Measurements from ENCODE around the gene PSMB10. TPM values are rescaled to one million over a fixed set of nuclear protein-coding genes. Genes with fewer than 3 reads are reported as not detected.

PSMB10 gene
- total RNA-seq, 1 donor from 2014 or later: 30.1 TPM

DNA sequence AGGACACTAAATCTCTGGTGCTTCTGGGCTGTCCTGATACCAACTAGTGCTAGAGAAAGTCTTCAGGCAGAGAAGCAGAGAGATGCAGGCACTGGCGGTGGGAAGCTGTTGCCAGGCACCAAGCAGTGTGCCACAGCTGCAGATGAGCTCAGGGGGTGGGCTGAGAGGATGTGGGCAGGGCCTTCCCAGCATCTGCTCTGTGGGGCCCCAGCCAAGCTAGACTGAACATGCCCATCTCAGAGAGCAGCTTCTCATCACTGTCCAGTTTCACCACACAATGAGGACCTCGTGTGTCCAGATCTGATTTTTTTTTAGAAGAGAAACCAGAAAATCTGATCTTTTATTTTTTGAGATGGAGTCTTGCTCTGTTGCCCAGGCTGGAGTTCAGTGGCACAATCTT is 26.5 kb downstream of the PSMB10 start:
- Mint-ChIP-seq H3K4me1 (ENCODE audit: low read depth) (peaks cover 4% of the 10 kb centered on the region), H3K4me3 (ENCODE audit: unreplicated experiment) (no peak overlapping the region), H3K9me3 (ENCODE audit: low read depth) (no peaks in the 10 kb centered on the region), H3K27me3 (ENCODE audit: low read depth) (no peaks in the 10 kb centered on the region), H3K36me3 (ENCODE audit: low read depth) (peaks cover 10% of the 10 kb centered on the region), H3K27ac (ENCODE audit: unreplicated experiment) (no peak overlapping the region)
- no peak for DNase-seq (ENCODE audit: low spot score)
- TF ChIP-seq, protein P1, sequence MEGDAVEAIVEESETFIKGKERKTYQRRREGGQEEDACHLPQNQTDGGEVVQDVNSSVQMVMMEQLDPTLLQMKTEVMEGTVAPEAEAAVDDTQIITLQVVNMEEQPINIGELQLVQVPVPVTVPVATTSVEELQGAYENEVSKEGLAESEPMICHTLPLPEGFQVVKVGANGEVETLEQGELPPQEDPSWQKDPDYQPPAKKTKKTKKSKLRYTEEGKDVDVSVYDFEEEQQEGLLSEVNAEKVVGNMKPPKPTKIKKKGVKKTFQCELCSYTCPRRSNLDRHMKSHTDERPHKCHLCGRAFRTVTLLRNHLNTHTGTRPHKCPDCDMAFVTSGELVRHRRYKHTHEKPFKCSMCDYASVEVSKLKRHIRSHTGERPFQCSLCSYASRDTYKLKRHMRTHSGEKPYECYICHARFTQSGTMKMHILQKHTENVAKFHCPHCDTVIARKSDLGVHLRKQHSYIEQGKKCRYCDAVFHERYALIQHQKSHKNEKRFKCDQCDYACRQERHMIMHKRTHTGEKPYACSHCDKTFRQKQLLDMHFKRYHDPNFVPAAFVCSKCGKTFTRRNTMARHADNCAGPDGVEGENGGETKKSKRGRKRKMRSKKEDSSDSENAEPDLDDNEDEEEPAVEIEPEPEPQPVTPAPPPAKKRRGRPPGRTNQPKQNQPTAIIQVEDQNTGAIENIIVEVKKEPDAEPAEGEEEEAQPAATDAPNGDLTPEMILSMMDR (IDR thresholded peaks at IDR 0.05): no peak

- Mint-ChIP-seq H3K4me3 (ENCODE audit: unreplicated experiment) (no peak overlapping the region), H3K36me3 (ENCODE audit: low read depth) (peaks cover 10% of the 10 kb centered on the region), H3K4me1 (ENCODE audit: low read depth) (no peaks in the 10 kb centered on the region), H3K27me3 (ENCODE audit: low read depth) (no peaks in the 10 kb centered on the region), H3K9me3 (ENCODE audit: low read depth) (no peaks in the 10 kb centered on the region), H3K27ac (ENCODE audit: unreplicated experiment) (no peak overlapping the region)
- no peak for DNase-seq (ENCODE audit: low spot score)
- TF ChIP-seq, protein P1 (IDR thresholded peaks at IDR 0.05): no peak
These were observed 27.5 kb downstream of the PSMB10 start for GRCh38 chr16:67909056-67909742.

DNA sequence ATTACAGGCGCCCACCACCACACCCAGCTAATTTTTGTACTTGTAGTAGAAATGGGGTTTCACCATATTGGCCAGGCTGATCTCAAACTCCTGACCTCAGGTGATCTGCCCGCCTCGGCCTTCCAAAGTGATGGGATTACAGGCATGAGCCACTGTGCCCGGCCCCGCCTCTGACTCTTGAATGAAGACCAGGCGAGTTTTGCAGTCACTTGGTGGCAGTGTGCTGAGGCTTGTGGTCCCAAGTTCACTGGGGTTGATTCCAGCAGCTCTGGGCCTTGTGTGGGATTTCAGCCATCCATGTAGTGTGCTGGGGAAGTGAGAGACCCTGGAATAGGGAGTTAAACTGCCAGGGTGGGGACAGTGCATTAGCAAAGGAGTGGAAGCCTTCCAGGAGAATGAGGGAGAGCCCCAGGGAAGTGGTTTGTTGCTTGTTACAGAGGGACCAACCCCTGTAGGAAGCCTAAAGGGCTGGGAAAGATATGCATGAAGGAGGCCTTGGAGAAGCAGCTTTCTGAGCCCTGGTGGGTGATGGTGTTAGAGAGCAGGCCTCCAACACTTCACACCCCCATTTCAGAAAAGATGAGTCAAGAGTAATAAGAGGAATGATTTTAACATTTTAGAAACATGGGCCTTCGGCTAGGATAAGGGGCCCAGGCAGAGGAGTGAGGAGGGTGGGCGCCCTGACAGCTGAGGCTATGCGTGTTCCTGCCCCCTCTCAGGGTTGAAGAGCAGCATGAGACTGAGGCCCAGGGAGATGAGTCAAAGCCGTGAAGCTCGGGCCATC is 29.1 kb downstream of the PSMB10 start:
- TF ChIP-seq, protein P1 (IDR thresholded peaks at IDR 0.05): no peak
- no peak overlapping the region for H3K27ac Mint-ChIP-seq (ENCODE audit: unreplicated experiment)

GRCh38 chr16:67902831-67903230 is 33.8 kb downstream of the PSMB10 start:
- H3K4me1 Mint-ChIP-seq (ENCODE audit: low read depth): peaks cover 4% of the 10 kb centered on the region
- H3K36me3 Mint-ChIP-seq (ENCODE audit: low read depth): peaks cover 5% of the 10 kb centered on the region
- H3K27ac Mint-ChIP-seq (ENCODE audit: unreplicated experiment): peak overlapping the region; percentile 61
- TF ChIP-seq, protein P1 (IDR thresholded peaks at IDR 0.05): no peak
- DNase-seq (ENCODE audit: low spot score): no peak
- no peak overlapping the region for H3K4me3 Mint-ChIP-seq (ENCODE audit: unreplicated experiment)
- H3K27me3 Mint-ChIP-seq (ENCODE audit: low read depth): no peaks in the 10 kb centered on the region
- no peaks in the 10 kb centered on the region for H3K9me3 Mint-ChIP-seq (ENCODE audit: low read depth)

More for the DNA sequence above, 29.1 kb downstream of the PSMB10 start:
- peaks cover 15% of the 10 kb centered on the region for H3K36me3 Mint-ChIP-seq (ENCODE audit: low read depth)
- no peaks in the 10 kb centered on the region for H3K9me3 Mint-ChIP-seq (ENCODE audit: low read depth)
- DNase-seq (ENCODE audit: low spot score): no peak
- H3K4me1 Mint-ChIP-seq (ENCODE audit: low read depth): peaks cover 3% of the 10 kb centered on the region
- no peak overlapping the region for H3K4me3 Mint-ChIP-seq (ENCODE audit: unreplicated experiment)
- H3K27me3 Mint-ChIP-seq (ENCODE audit: low read depth): no peaks in the 10 kb centered on the region

GRCh38 chr16:67901734-67902133 is 34.9 kb downstream of the PSMB10 start:
- TF ChIP-seq, protein P1 (IDR thresholded peaks at IDR 0.05): no peak
- no peak for DNase-seq (ENCODE audit: low spot score)
- no peak overlapping the region for H3K27ac Mint-ChIP-seq (ENCODE audit: unreplicated experiment)
- peaks cover 5% of the 10 kb centered on the region for H3K36me3 Mint-ChIP-seq (ENCODE audit: low read depth)
- H3K27me3 Mint-ChIP-seq (ENCODE audit: low read depth): no peaks in the 10 kb centered on the region
- H3K4me3 Mint-ChIP-seq (ENCODE audit: unreplicated experiment): no peak overlapping the region
- H3K9me3 Mint-ChIP-seq (ENCODE audit: low read depth): no peaks in the 10 kb centered on the region
- H3K4me1 Mint-ChIP-seq (ENCODE audit: low read depth): peaks cover 12% of the 10 kb centered on the region

Data from chondrocyte (in vitro differentiated cells).